Testis (tissue), 3 donors: ENCODE data around the gene MTG2. TPM values are rescaled to one million over a fixed set of nuclear protein-coding genes. Genes with fewer than 3 reads are reported as not detected.

ENCODE experiments used
- DNase-seq: peaks from one replicate; pipeline ENCODE4 v3.0.0-alpha.2; 2019
- H3K27ac ChIP-seq, 2 donors: fragments of 200-600 bp; sonication (generic); one replicate each; pipeline ENCODE4 v1.5.1; 2019
- H3K27me3 ChIP-seq: fragments of 200-600 bp; sonication (generic); one replicate; pipeline ENCODE4 v1.5.1; 2019
- H3K36me3 ChIP-seq: fragments of 200-600 bp; sonication (generic); one replicate; pipeline ENCODE4 v1.5.1; 2017; ENCODE audit warnings: low read depth; ENCODE audit errors: missing control alignments
- H3K4me1 ChIP-seq: fragments of 200-600 bp; sonication (generic); one replicate; pipeline ENCODE4 v1.5.1; 2019
- H3K4me3 ChIP-seq, 2 donors: fragments of 200-600 bp; sonication (generic); one replicate each; pipeline ENCODE4 v1.5.1; 2017 to 2019
- H3K9me3 ChIP-seq: fragments of 200-600 bp; sonication (generic); one replicate; pipeline ENCODE4 v1.5.1; 2017
- POLR2A ChIP-seq: fragments of 450-650 bp; IDR thresholded peaks from one replicate; pipeline ENCODE4 v1.6.1; 2017; ENCODE audit warnings: antibody characterized with exemption, mild to moderate bottlenecking, moderate library complexity
- WGBS, 2 donors: methylation state at CpG; one replicate each; pipeline ENCODE4 v1.1.5; 2018; 5-methylcytosine and 5-hydroxymethylcytosine counted together
- intact Hi-C: fragments of 100-400 bp; cut with DNase I; formaldehyde crosslinking; loops from one replicate; pipeline ENCODE4 v1.15.1; 2023; ENCODE audit warnings: low total_unique reads
- polyA plus RNA-seq: library from polyadenylated mRNA; stranded (reverse); fragments of 350-450 nt; fragmentation: Illumina TruSeq; extraction: RNeasy Lipid Tissue Mini Kit (QIAGEN cat#74804); gene quantifications from one replicate; pipeline ENCODE4 v1.2.3, GENCODE V29; 2014; ENCODE audit warnings: low read depth, low replicate concordance; ENCODE audit not compliant: insufficient read depth
- total RNA-seq, 2 donors: library from RNA; depleted of rRNA; stranded (reverse); fragments of >200 nt; gene quantifications; one replicate each; pipeline ENCODE4 v1.2.3, GENCODE V29; 2016
- TF ChIP-seq, protein P1 (sequence below), 3 experiments: fragments of 450-650 bp in 2 of 3; fragments of 200-600 bp in 1 of 3; sonication (generic) in 1 of 3; IDR thresholded peaks; one replicate each; pipeline ENCODE4 v1.5.1; 2016 to 2019; ENCODE audit warnings: antibody characterized with exemption in 3 of 3, mild to moderate bottlenecking in 2 of 3, moderate library complexity in 1 of 3

The MTG2 gene
- total and polyA plus RNA-seq, 3 donors from 2014 or later = 53.3 to 76.8 (median 61.9) TPM

- no peaks in the 10 kb centered on the region for H3K27me3 ChIP-seq
- no peak overlapping the region for H3K4me3 ChIP-seq
- no peaks in the 10 kb centered on the region for H3K4me1 ChIP-seq
- no peaks in the 10 kb centered on the region for H3K9me3 ChIP-seq
- TF ChIP-seq POLR2A = no peak
- TF ChIP-seq, protein P1, sequence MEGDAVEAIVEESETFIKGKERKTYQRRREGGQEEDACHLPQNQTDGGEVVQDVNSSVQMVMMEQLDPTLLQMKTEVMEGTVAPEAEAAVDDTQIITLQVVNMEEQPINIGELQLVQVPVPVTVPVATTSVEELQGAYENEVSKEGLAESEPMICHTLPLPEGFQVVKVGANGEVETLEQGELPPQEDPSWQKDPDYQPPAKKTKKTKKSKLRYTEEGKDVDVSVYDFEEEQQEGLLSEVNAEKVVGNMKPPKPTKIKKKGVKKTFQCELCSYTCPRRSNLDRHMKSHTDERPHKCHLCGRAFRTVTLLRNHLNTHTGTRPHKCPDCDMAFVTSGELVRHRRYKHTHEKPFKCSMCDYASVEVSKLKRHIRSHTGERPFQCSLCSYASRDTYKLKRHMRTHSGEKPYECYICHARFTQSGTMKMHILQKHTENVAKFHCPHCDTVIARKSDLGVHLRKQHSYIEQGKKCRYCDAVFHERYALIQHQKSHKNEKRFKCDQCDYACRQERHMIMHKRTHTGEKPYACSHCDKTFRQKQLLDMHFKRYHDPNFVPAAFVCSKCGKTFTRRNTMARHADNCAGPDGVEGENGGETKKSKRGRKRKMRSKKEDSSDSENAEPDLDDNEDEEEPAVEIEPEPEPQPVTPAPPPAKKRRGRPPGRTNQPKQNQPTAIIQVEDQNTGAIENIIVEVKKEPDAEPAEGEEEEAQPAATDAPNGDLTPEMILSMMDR (IDR thresholded peaks at IDR 0.05) = no peak
- no peaks in the 10 kb centered on the region for H3K36me3 ChIP-seq
- no peak for DNase-seq
- 96 to 97% methylated on average over 18 of the region's 18 CpGs for WGBS, 2 donors
- intact Hi-C loops = no loop called here
- H3K27ac ChIP-seq = no peak overlapping the region
Observed at GRCh38 chr20:62198931-62199330, 16.1 kb downstream of the MTG2 start.

- Histone ChIP-seq H3K9me3 (no peaks in the 10 kb centered on the region), H3K27ac (no peak overlapping the region), H3K4me1 (no peaks in the 10 kb centered on the region), H3K27me3 (no peaks in the 10 kb centered on the region), H3K4me3 (no peak overlapping the region), H3K36me3 (no peaks in the 10 kb centered on the region)
- DNase-seq = no peak
- 91 to 93% methylated on average over 31 to 38 of the region's 38 CpGs for WGBS, 2 donors
- TF ChIP-seq, protein P1 (IDR thresholded peaks at IDR 0.05) = no peak
- TF ChIP-seq POLR2A = no peak
- intact Hi-C loops = no loop called here
Observed at GRCh38 chr20:62200491-62201172, 17.8 kb downstream of the MTG2 start.

GRCh38 chr20:62201173-62202082 is 18.6 kb downstream of the MTG2 start:
- DNase-seq = no peak
- no peak for TF ChIP-seq POLR2A
- TF ChIP-seq, protein P1 (IDR thresholded peaks at IDR 0.05) = no peak
- intact Hi-C loops = no loop called here
- no peak overlapping the region for H3K27ac ChIP-seq
- no peak overlapping the region for H3K4me3 ChIP-seq
- H3K27me3 ChIP-seq = no peaks in the 10 kb centered on the region
- 87 to 92% methylated on average over 16 to 32 of the region's 38 CpGs for WGBS, 2 donors
- no peaks in the 10 kb centered on the region for H3K36me3 ChIP-seq
- H3K9me3 ChIP-seq = no peaks in the 10 kb centered on the region
- H3K4me1 ChIP-seq = no peaks in the 10 kb centered on the region

- TF ChIP-seq, protein P1 (IDR thresholded peaks at IDR 0.05) = no peak
- TF ChIP-seq POLR2A = no peak
- Histone ChIP-seq H3K4me3 (no peak overlapping the region), H3K27me3 (no peaks in the 10 kb centered on the region), H3K9me3 (no peaks in the 10 kb centered on the region), H3K36me3 (no peaks in the 10 kb centered on the region), H3K4me1 (no peaks in the 10 kb centered on the region), H3K27ac (no peak overlapping the region)
- 61 to 78% methylated on average over 5 of the region's 5 CpGs for WGBS, 2 donors
- DNase-seq = no peak
- intact Hi-C loops = no loop called here
Observed at GRCh38 chr20:62202083-62202395, 19.2 kb downstream of the MTG2 start.
